Stimulated activated CD8-positive, alpha-beta memory T cell treated with anti-CD3 and anti-CD28 coated beads, Interleukin-2, amount 100 ng/mL, for 48 hours (primary cell): Measurements from ENCODE around the gene SERPING1.
"Not testable (repeated sequence)": the region's sequence is repeated elsewhere in the genome, so short reads cannot be mapped to it uniquely, and the experiment has no call there.

Experiments
- DNase-seq, 2 donors: peaks; one replicate each; pipeline ENCODE4 v3.0.0-alpha.2; 2020; ENCODE audit warnings: low read depth in 2 of 2

Gene SERPING1

DNA sequence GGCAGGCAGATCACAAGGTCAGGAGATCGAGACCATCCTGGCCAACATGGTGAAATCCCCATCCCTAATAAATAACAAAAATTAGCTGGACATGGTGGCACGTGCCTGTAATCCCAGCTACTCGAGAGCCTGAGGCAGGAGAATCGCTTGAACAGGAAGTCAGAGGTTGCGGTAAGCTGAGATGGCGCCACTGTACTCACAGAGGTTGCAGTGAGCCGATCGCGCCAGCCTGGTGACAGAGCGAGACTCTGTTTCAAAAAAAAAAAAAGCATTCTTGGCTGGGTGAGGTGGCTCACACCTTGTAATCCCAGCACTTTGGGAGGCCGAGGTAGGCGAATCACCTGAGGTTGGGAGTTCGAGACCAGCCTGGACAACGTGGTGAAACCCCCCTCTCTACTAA, 54.7 kb downstream of the SERPING1 start:
- DNase-seq: not testable (repeated sequence)

DNA sequence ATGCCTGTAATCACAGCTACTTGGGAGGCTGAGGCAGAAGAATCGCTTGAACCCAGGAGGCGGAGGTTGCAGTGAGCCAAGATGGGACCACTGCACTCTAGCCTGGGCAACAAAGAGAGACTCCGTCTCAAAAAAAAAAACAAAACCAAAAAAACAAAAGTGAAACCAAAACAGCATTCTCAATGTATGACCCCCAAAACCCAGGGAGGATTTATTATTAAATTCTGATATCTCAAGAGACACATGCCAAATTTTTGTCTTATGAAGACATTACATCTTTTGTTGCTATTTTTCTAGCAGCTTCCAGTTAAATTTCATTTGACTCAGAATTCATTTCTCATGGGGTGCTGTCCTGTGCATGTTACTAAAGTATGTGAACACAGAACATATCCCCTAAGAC, 55.2 kb downstream of the SERPING1 start:
- no peak for DNase-seq

DNA sequence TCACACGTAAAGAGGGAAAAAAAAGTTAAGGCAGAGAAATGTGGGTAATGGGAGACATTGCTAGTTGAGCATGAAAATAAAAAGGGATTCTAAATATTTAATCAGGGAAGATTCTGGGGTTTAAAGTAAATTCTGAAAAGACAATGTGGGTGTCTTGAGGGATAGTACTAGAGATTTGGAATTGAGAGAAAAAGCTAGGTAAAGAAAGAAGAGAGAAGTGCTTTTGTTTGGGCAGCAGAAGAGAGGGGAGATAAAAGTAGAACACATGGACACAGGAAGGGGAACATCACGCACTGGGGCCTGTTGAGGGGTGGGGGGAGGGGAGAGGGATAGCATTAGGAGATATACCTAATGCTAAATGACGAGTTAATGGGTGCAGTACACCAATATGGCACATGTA, 55.7 kb downstream of the SERPING1 start:
- no peak for DNase-seq

DNA sequence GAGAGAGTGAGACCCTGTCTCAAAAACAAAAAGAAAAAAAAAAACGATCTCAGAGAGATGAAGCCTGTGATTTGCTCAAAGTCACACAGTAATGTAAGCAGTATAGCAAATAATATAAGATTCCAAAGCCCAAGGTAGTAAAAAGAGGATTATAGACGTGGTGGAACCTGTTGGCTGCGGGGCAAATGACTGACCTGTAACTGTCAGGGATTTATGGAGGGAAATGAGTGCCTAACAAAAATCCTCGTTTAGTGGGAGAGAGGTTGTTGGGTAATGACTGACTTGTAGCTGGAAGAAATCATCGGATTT, 59.4 kb downstream of the SERPING1 start:
- DNase-seq: no peak

DNA sequence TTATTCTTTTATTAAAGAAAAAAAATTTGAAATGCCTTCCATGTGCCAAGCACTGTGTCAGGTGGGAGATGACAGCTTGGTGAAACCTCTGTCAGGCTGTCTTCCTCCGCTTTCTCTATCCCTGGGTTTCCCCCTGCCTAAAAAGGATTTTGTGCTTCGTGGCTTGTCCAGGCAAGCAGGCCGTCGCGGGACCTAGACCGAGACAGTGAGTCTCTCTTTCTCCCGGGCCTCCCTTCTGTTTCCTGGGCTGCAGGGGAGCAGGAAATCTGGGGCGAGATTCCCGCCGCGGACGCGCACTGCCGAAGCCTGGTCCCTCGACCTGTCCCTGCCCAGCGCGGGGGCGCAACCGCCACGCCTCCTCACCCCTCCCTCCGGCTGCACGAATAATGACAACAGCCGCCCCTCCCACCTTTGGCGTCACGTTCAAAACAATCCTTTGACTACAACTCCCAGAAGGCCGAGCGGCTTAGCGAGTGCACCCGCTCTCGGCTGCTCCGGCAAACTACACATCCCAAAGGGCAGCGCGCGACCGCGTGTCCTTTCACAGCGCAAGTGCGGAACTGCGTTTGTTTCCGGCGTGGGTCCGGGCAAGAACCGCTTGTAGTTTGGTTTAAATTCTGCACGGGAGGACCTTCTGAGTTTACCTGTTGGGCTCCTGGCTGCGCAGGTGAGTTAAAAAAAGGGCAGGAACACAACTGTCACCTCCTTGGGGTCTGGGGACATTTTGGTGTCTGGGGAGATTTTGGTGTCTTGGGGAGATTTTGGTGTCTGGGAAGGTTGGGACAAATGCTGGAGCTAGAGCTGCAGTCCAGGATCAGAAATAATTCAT, 59.9 kb downstream of the SERPING1 start, which contains the start of gene CLP1:
Gene CLP1 (plus strand): TSS at position 569 of the 829 bp plus-strand sequence. CDS start 1,715 bp downstream, outside the sequence.
- DNase-seq: peak; percentile 97 to 99

DNA sequence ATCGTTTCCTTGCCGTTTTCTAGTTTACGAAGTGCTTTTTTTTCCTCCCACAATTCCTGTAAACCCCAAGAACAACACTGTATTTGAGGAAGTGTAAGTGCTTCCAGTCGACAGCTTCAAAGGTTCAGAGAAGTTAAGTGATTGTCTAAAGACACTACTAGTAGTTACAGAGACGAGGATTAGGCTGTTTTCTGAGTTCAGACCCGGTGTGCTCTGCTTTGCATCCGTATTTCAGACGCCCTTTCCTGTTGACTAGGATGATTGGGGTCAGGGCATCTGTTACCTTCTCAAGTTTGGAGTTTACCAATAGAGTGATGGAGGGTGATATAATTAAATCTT, 60.5 kb downstream of the SERPING1 start:
- DNase-seq: no peak

DNA sequence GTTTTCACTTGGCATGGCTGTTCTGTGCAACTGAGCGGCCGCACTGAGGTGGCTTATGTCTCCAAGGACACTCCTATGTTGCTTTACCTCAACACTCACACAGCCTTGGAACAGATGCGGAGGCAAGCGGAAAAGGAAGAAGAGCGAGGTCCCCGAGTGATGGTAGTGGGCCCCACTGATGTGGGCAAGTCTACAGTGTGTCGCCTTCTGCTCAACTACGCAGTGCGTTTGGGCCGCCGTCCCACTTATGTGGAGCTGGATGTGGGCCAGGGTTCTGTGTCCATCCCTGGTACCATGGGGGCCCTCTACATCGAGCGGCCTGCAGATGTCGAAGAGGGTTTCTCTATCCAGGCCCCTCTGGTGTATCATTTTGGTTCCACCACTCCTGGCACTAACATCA, 62.2 kb downstream of the SERPING1 start:
- no peak for DNase-seq

DNA sequence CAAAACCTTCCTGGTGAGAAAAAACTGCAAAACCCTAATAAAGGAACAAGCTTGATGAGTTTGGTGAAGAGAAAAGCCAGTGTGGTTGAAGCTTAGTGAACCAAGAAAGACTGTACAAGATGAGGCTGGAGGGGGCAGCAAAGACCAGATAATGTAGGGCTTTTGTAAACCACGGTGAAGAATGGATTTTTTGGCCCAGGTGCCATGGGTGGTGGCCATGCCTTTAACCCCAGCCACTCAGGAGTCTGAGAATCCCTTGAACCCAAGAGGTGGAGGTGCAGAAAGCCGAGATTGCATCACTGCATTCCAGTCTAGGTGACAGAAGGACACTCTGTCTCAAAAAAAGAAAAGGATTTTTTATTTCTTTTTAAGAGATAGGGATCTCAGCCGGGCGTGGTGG, 65.4 kb downstream of the SERPING1 start:
- DNase-seq: no peak

DNA sequence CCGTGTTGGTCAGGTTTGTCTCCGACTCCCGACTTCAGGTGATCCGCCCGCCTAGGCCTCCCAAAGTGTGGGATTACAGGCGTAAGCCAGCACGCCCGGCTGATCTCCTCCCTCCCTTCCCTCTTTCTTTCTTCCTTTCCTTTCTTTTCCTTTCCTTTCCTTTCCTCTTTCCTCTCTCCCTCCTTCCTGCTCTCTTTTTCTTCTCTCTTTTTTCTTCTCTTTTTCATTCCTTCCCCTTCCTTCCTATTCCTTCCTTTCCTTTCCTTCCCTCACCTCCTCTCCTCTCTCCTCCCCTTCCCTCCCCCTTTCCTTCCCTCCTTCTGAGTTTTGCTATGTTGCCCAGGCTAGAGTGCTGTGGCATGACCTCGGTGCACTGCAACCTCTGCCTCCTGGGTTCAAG, 66.5 kb downstream of the SERPING1 start:
- DNase-seq: no peak
